Ascending aorta (tissue), 2 donors: Measurements from ENCODE around the gene TNIP2. TPM values are rescaled to one million over a fixed set of nuclear protein-coding genes. Genes with fewer than 3 reads are reported as not detected.

ENCODE experiments used
- DNase-seq, 2 donors: peaks; one replicate each; pipeline ENCODE4 v3.0.0-alpha.2; 2019; ENCODE audit warnings: low spot score in 2 of 2
- H3K27ac ChIP-seq, 2 donors: fragments of 200-600 bp; sonication (generic); one replicate each; pipeline ENCODE4 v1.5.1; 2016 to 2017; ENCODE audit warnings: mild to moderate bottlenecking in 1 of 2
- H3K27me3 ChIP-seq: fragments of 200-600 bp; sonication (generic); one replicate; pipeline ENCODE4 v1.5.1; 2017
- H3K36me3 ChIP-seq, 2 donors: fragments of 200-600 bp; sonication (generic); one replicate each; pipeline ENCODE4 v1.5.1; 2016
- H3K4me1 ChIP-seq, 2 donors: fragments of 200-600 bp; sonication (generic); one replicate each; pipeline ENCODE4 v1.5.1; 2016 to 2017; ENCODE audit warnings: mild to moderate bottlenecking in 1 of 2
- H3K4me3 ChIP-seq, 2 donors: fragments of 200-600 bp; sonication (generic); one replicate each; pipeline ENCODE4 v1.5.1; 2016 to 2017; ENCODE audit warnings: mild to moderate bottlenecking in 1 of 2
- H3K9me3 ChIP-seq, 2 donors: fragments of 200-600 bp; sonication (generic); one replicate each; pipeline ENCODE4 v1.5.1; 2016
- intact Hi-C: fragments of 100-400 bp; cut with DNase I; formaldehyde crosslinking; loops from one replicate; pipeline ENCODE4 v1.15.1; 2023
- total RNA-seq: library from RNA; depleted of rRNA; stranded (reverse); fragments of >200 nt; gene quantifications from one replicate; pipeline ENCODE4 v1.1.0, GENCODE V29; 2016
- TF ChIP-seq, protein P1 (sequence below), 3 experiments: fragments of 200-600 bp in 2 of 3; fragments of 450-650 bp in 1 of 3; sonication (generic) in 2 of 3; IDR thresholded peaks; one replicate each; pipeline ENCODE4 v1.5.1; 2016 to 2019; ENCODE audit warnings: antibody characterized with exemption in 3 of 3, mild to moderate bottlenecking in 1 of 3, moderate library complexity in 1 of 3

TNIP2 gene
- total RNA-seq, 1 donor from 2014 or later: 65.6 TPM

DNA sequence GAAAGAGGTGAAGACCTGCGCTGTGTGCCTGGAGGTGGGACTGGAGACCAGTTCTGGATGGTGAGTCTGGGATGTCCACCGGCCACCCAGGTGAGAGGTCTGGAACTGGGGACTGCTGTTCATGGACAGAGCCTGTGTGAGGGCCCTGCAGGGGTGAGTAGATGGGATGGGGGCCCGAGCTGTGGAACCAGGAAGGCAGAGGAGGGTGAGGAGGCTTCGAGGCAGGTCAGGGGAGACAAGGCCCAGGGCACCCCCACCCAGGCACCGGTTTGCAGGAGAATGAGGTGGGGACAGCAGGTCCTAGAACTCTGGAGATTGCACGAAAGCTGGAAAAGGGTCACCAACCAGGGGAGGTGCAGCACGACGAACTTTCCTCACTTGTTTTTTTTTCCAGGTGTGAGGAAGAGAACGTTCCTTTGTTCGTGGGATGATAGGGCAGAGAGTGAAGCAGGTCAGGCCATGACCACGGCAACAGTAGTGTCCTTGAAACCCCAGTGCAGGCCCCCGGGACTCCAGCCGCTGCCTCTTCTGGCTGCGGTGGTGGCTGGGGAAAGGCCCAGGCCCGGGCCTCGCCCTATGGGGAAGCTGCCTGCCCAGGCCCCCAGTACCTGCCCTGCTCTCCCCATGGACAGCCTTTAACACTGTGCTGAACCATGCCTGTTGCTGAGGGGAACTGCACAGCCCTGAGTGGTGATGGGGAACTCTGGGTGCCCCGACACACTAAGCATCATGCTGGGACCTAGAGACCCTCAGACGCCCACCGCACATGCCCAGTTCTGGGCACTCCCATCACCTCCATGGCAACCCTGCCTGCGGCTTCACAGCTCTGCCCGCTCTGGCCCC is 22.9 kb downstream of the TNIP2 start:
- no peaks in the 10 kb centered on the region for H3K4me1 ChIP-seq
- no peak overlapping the region for H3K4me3 ChIP-seq
- intact Hi-C loops: no loop called here
- H3K27me3 ChIP-seq: no peaks in the 10 kb centered on the region
- TF ChIP-seq, protein P1, sequence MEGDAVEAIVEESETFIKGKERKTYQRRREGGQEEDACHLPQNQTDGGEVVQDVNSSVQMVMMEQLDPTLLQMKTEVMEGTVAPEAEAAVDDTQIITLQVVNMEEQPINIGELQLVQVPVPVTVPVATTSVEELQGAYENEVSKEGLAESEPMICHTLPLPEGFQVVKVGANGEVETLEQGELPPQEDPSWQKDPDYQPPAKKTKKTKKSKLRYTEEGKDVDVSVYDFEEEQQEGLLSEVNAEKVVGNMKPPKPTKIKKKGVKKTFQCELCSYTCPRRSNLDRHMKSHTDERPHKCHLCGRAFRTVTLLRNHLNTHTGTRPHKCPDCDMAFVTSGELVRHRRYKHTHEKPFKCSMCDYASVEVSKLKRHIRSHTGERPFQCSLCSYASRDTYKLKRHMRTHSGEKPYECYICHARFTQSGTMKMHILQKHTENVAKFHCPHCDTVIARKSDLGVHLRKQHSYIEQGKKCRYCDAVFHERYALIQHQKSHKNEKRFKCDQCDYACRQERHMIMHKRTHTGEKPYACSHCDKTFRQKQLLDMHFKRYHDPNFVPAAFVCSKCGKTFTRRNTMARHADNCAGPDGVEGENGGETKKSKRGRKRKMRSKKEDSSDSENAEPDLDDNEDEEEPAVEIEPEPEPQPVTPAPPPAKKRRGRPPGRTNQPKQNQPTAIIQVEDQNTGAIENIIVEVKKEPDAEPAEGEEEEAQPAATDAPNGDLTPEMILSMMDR (IDR thresholded peaks at IDR 0.05): no peak
- DNase-seq: no peak
- no peak overlapping the region for H3K27ac ChIP-seq
- peaks cover 0 to 16% of the 10 kb centered on the region in 2 donors for H3K9me3 ChIP-seq
- H3K36me3 ChIP-seq: peaks cover 22 to 46% of the 10 kb centered on the region in 2 donors

DNA sequence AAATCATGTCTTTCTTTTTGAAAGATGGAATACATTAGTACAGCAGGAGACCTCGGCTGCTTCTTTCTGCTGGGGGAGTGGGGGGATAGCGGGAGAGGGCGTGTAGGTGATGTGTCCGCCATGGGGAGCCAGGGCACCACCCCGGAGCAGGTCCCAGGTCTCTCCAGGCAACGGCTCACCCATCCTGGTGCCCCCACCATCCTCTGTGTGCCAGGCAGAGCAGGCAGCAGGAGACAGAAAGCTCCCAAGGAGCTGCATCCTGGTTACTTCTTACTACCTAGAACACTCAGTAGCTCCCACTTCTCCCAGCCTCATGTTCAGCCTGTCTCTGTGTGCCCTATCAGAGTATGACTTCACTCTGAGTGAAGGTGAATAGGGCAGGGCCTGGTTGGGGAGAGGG is 23.6 kb downstream of the TNIP2 start:
- TF ChIP-seq, protein P1 (IDR thresholded peaks at IDR 0.05): no peak
- H3K36me3 ChIP-seq: peaks cover 22 to 46% of the 10 kb centered on the region in 2 donors
- intact Hi-C loops: no loop called here

DNA sequence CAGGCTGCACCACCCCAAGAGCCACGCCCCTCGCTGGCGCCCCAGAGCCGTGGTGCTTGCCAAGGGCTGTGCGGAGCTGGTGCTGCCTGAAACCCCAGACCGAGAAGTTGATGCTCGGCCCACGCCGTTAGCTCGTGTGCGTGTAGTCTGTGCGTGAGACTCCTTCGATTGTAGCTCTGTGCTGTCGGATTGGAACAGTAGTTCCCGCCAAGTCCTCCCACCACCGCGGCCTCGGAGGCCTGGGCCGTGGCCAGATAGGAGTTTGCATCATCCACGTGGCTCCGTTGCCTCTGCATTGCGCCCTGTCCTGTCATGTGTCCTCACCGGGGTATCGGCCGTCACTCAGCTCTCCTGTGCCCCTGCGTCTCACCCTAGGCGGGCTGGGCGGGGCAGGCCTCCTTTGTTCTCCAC is 24.2 kb downstream of the TNIP2 start:
- Histone ChIP-seq H3K36me3 (peaks cover 22 to 46% of the 10 kb centered on the region in 2 donors), H3K9me3 (peaks cover 0 to 16% of the 10 kb centered on the region in 2 donors), H3K4me3 (no peak overlapping the region), H3K4me1 (no peaks in the 10 kb centered on the region), H3K27ac (no peak overlapping the region), H3K27me3 (no peaks in the 10 kb centered on the region)
- DNase-seq: peak in 1 of 2 donors; percentile 61
- TF ChIP-seq, protein P1 (IDR thresholded peaks at IDR 0.05): no peak
- intact Hi-C loops: no loop called here

More for the DNA sequence above, 23.6 kb downstream of the TNIP2 start:
- Histone ChIP-seq H3K9me3 (peaks cover 0 to 16% of the 10 kb centered on the region in 2 donors), H3K27me3 (no peaks in the 10 kb centered on the region), H3K4me3 (no peak overlapping the region), H3K27ac (no peak overlapping the region), H3K4me1 (no peaks in the 10 kb centered on the region)
- no peak for DNase-seq

DNA sequence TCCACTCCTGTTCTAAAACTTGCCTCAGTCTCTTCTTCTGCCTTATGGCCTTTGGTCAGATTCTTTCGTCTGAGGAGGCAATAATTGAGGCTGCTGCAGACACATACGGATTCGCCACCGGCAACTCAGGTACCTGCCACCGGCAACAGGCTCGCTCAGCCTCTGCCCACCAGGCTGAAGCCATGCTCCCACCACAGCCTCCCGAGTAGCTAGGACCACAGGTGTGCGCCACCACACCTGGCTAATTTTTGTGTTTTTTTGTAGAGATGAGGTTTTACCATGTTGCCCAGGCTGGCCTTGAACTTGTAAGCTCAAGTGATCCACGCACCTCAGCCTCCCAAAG is 26.6 kb downstream of the TNIP2 start:
- no peak overlapping the region for H3K4me3 ChIP-seq
- no peaks in the 10 kb centered on the region for H3K9me3 ChIP-seq
- intact Hi-C loops: no loop called here
- no peaks in the 10 kb centered on the region for H3K27me3 ChIP-seq
- TF ChIP-seq, protein P1 (IDR thresholded peaks at IDR 0.05): no peak
- no peak for DNase-seq
- H3K4me1 ChIP-seq: no peaks in the 10 kb centered on the region
- no peak overlapping the region for H3K27ac ChIP-seq
- H3K36me3 ChIP-seq: peaks cover 22 to 54% of the 10 kb centered on the region in 2 donors

DNA sequence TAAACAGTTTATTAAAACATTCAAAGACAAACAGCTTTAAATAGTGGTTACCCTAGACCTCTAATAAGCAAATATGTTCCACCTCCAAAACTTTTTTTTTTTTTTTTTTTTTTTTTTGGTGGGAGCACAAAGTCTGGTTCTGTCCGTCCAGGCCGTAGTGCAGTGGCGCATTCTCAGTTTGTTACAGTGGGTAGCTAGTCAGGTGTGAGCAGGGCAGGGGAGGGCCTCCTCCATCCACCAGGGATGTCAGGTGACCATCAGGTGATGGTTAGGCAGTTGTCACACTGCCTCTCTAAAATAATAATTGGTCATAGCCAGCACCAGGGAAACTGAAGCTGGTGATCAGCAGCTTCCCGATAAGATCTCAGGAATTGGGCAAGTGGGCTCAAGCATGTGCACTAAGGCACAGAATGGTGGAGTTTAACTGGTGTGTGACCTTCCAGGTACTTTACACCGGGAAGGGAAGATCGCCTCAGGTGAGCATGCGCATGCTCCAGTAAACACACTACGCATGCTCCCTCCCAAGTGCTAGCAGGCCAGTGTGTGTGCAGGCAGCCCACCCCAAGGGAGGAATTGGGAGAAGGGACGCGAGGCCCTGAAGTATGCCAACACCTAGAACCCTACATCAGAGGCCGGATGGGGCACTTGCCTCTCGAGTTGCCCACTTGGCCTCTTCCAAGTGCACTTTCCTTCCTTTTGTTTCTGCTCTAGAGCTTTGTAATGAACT is 27.2 kb downstream of the TNIP2 start:
- intact Hi-C loops: no loop called here
- Histone ChIP-seq H3K27ac (no peak overlapping the region), H3K4me3 (no peak overlapping the region), H3K36me3 (peaks cover 22 to 53% of the 10 kb centered on the region in 2 donors), H3K4me1 (no peaks in the 10 kb centered on the region), H3K9me3 (no peaks in the 10 kb centered on the region), H3K27me3 (no peaks in the 10 kb centered on the region)
- DNase-seq: no peak
- TF ChIP-seq, protein P1 (IDR thresholded peaks at IDR 0.05): no peak
